ENCODE measurements around the gene CCDC186. TPM values are rescaled to one million over a fixed set of nuclear protein-coding genes. Genes with fewer than 3 reads are reported as not detected.

Gene CCDC186
- total and polyA plus RNA-seq, 2 experiments from 2014 or later: 14.9 to 32.4 TPM

DNA sequence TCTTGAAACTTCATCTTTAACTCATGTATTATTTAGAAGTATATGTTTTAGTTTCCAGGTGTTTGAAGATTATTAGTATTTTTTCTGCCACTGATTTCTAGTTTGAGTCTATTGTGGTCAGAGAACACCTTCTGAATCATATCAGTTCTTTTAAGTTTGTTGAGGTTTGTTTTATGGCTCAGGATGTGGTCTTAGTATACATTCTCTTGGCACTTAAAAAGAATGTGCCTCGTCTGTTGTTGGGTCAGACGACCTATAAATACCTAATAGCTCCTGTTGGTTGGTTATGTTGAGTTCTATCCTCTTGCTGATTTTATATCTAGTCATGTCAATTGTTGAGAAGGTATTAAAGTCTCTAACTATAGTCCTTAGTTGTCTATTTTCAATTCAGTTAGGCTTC lies 21.1 kb upstream of the CCDC186 start:
- no peaks in the 10 kb centered on the region for H4K20me1 ChIP-seq (ENCODE audit: insufficient read depth, poor library complexity, severe bottlenecking)

DNA sequence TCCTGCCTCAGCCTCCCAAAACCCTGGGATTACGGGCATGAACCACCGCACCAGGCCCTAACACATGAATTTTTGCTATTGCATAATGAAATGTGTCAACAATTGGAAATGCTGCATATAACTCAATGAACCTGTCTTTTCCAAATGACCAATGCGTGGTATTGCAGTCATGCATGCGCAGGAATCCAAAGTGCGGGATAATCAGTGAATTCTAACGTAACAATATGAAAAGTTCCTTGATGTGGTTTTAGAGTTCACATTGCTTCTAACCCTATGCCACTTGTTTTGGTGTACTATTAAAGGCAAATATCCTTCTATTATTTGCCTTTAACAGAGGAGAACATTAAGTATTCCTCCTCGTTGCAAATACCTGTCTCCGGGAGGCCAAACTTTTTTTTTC lies 15.7 kb upstream of the CCDC186 start:
- Histone ChIP-seq H2AFZ (no peak overlapping the region), H3K4me1 (ENCODE audit: insufficient read depth) (no peaks in the 10 kb centered on the region), H3K4me2 (no peak overlapping the region), H3K9me3 (ENCODE audit: low read depth) (no peaks in the 10 kb centered on the region), H3K79me2 (no peaks in the 10 kb centered on the region), H3K4me3 (no peak overlapping the region), H3K36me3 (replicated peaks; ENCODE audit: insufficient read depth, low read depth) (no peaks in the 10 kb centered on the region), H3K27me3 (no peaks in the 10 kb centered on the region), H3K27ac (no peak overlapping the region), H3K9me2 (replicated peaks; ENCODE audit: insufficient read depth) (no peaks in the 10 kb centered on the region), H4K20me1 (ENCODE audit: insufficient read depth, poor library complexity, severe bottlenecking) (no peaks in the 10 kb centered on the region)
- TF ChIP-seq, protein P1, sequence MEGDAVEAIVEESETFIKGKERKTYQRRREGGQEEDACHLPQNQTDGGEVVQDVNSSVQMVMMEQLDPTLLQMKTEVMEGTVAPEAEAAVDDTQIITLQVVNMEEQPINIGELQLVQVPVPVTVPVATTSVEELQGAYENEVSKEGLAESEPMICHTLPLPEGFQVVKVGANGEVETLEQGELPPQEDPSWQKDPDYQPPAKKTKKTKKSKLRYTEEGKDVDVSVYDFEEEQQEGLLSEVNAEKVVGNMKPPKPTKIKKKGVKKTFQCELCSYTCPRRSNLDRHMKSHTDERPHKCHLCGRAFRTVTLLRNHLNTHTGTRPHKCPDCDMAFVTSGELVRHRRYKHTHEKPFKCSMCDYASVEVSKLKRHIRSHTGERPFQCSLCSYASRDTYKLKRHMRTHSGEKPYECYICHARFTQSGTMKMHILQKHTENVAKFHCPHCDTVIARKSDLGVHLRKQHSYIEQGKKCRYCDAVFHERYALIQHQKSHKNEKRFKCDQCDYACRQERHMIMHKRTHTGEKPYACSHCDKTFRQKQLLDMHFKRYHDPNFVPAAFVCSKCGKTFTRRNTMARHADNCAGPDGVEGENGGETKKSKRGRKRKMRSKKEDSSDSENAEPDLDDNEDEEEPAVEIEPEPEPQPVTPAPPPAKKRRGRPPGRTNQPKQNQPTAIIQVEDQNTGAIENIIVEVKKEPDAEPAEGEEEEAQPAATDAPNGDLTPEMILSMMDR (IDR thresholded peaks at IDR 0.05; ENCODE audit: poor library complexity): no peak
- TF ChIP-seq EZH2 (IDR thresholded peaks at IDR 0.05; ENCODE audit: borderline replicate concordance): no peak
- no peak for TF ChIP-seq EZH2phosphoT487 (IDR thresholded peaks at IDR 0.05; ENCODE audit: low read depth, severe bottlenecking, unreplicated experiment)
- no peak for DNase-seq (ENCODE audit: low spot score)
- 94% methylated on average over 8 of the region's 8 CpGs for WGBS (ENCODE audit: low lambda C conversion rate, missing lambda C conversion rate)

More for the DNA sequence above, 21.1 kb upstream of the CCDC186 start:
- DNase-seq (ENCODE audit: low spot score): no peak
- Histone ChIP-seq H3K9me3 (ENCODE audit: low read depth) (no peaks in the 10 kb centered on the region), H3K79me2 (no peaks in the 10 kb centered on the region), H3K4me3 (no peak overlapping the region), H3K36me3 (replicated peaks; ENCODE audit: insufficient read depth, low read depth) (no peaks in the 10 kb centered on the region), H3K9me2 (replicated peaks; ENCODE audit: insufficient read depth) (no peaks in the 10 kb centered on the region), H3K4me1 (ENCODE audit: insufficient read depth) (no peaks in the 10 kb centered on the region), H3K27me3 (no peaks in the 10 kb centered on the region), H3K27ac (no peak overlapping the region), H2AFZ (no peak overlapping the region), H3K4me2 (no peak overlapping the region)
- WGBS (ENCODE audit: low lambda C conversion rate, missing lambda C conversion rate): 40% methylated on average over 2 of the region's 2 CpGs
- no peak for TF ChIP-seq EZH2 (IDR thresholded peaks at IDR 0.05; ENCODE audit: borderline replicate concordance)
- TF ChIP-seq EZH2phosphoT487 (IDR thresholded peaks at IDR 0.05; ENCODE audit: low read depth, severe bottlenecking, unreplicated experiment): no peak
- TF ChIP-seq, protein P1 (IDR thresholded peaks at IDR 0.05; ENCODE audit: poor library complexity): no peak

DNA sequence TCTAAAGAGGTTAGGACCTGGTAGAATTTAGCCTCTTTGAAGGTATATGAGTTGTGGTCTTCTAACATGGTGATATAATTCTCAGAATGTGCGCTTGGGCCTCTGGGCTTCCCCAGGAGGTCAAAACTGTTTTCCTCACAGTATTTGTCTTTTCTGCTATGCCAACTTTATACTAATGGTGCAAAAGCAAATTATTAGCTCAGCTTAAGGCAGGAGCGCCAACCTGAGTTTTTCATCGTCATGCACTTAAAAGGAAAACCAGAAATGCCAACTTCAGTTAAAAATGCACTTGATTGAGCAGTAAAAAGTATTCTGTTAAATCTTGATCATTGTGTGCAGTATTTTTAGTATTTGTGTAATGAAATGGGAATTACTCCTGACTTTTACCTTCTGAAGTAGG lies 14.9 kb upstream of the CCDC186 start:
- TF ChIP-seq, protein P1 (IDR thresholded peaks at IDR 0.05; ENCODE audit: poor library complexity): no peak
- TF ChIP-seq EZH2phosphoT487 (IDR thresholded peaks at IDR 0.05; ENCODE audit: low read depth, severe bottlenecking, unreplicated experiment) (no peak), EZH2 (IDR thresholded peaks at IDR 0.05; ENCODE audit: borderline replicate concordance) (no peak)
- Histone ChIP-seq H2AFZ (no peak overlapping the region), H3K27ac (no peak overlapping the region), H3K4me2 (no peak overlapping the region), H3K9me2 (replicated peaks; ENCODE audit: insufficient read depth) (no peaks in the 10 kb centered on the region), H3K4me3 (no peak overlapping the region), H3K36me3 (replicated peaks; ENCODE audit: insufficient read depth, low read depth) (no peaks in the 10 kb centered on the region), H3K4me1 (ENCODE audit: insufficient read depth) (no peaks in the 10 kb centered on the region), H3K79me2 (no peaks in the 10 kb centered on the region), H3K27me3 (no peaks in the 10 kb centered on the region), H3K9me3 (ENCODE audit: low read depth) (no peaks in the 10 kb centered on the region), H4K20me1 (ENCODE audit: insufficient read depth, poor library complexity, severe bottlenecking) (no peaks in the 10 kb centered on the region)
- DNase-seq (ENCODE audit: low spot score): no peak
- WGBS (ENCODE audit: low lambda C conversion rate, missing lambda C conversion rate): 98% methylated on average over 3 of the region's 3 CpGs

DNA sequence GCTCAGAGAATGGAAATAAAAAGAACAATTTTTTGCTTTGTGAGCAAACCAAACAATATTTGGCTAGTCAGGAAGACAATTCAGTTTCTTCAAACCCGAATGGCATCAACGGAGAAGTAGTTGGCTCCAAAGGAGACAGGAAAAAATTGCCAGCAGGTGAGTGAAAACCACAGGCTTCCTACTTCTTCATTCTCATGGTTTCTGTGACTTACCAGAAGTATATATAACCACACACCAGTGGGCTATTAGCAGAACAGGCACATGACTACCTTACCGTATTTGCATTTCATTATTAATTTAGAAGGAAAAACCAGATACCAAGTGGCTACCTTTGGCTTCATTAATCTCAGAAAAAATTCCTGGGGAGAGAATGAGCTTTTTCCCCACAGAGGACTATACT lies 14.0 kb upstream of the CCDC186 start:
- Histone ChIP-seq H3K36me3 (replicated peaks; ENCODE audit: insufficient read depth, low read depth) (no peaks in the 10 kb centered on the region), H3K4me3 (no peak overlapping the region), H4K20me1 (ENCODE audit: insufficient read depth, poor library complexity, severe bottlenecking) (no peaks in the 10 kb centered on the region), H3K27me3 (no peaks in the 10 kb centered on the region), H3K4me2 (no peak overlapping the region), H3K79me2 (no peaks in the 10 kb centered on the region), H3K9me2 (replicated peaks; ENCODE audit: insufficient read depth) (no peaks in the 10 kb centered on the region), H3K9me3 (ENCODE audit: low read depth) (no peaks in the 10 kb centered on the region), H2AFZ (no peak overlapping the region), H3K27ac (no peak overlapping the region), H3K4me1 (ENCODE audit: insufficient read depth) (no peaks in the 10 kb centered on the region)
- no peak for DNase-seq (ENCODE audit: low spot score)
- 97% methylated on average over 3 of the region's 3 CpGs for WGBS (ENCODE audit: low lambda C conversion rate, missing lambda C conversion rate)
- TF ChIP-seq EZH2 (IDR thresholded peaks at IDR 0.05; ENCODE audit: borderline replicate concordance) (no peak), EZH2phosphoT487 (IDR thresholded peaks at IDR 0.05; ENCODE audit: low read depth, severe bottlenecking, unreplicated experiment) (no peak)
- TF ChIP-seq, protein P1 (IDR thresholded peaks at IDR 0.05; ENCODE audit: poor library complexity): no peak
